Measurements from ENCODE around the gene FHIT. TPM values are rescaled to one million over a fixed set of nuclear protein-coding genes. Genes with fewer than 3 reads are reported as not detected.

The FHIT gene
- total RNA-seq, 1 donor from 2014 or later: 11.5 TPM

DNA sequence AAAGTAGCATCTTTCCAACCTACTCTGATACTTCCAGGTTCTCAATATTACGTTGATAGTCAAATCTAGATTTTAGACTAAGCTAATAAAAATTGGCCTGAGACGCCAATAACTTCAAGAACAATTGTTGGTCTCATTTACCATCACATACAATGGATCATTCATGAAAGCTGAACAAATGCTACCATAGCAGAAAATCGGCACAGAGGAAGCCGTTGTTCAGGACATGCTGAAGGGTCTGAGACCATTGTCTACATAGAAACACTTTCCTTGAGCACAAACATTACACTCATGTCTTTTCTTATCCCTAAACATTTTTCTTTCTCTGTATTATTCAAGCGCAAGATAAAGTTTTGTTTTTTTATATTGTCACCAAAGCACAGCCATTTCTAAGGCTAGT, 37.2 kb upstream of the FHIT start:
- H3K4me3 ChIP-seq (ENCODE audit: low read depth, low read length): no peak overlapping the region
- H3K36me3 ChIP-seq (ENCODE audit: control insufficient read depth, insufficient read depth, low read length): no peaks in the 10 kb centered on the region
- DNase-seq (ENCODE audit: low read depth): no peak
- no peaks in the 10 kb centered on the region for H3K27me3 ChIP-seq (ENCODE audit: control insufficient read depth, insufficient read depth, low read length)
- TF ChIP-seq, protein P1, sequence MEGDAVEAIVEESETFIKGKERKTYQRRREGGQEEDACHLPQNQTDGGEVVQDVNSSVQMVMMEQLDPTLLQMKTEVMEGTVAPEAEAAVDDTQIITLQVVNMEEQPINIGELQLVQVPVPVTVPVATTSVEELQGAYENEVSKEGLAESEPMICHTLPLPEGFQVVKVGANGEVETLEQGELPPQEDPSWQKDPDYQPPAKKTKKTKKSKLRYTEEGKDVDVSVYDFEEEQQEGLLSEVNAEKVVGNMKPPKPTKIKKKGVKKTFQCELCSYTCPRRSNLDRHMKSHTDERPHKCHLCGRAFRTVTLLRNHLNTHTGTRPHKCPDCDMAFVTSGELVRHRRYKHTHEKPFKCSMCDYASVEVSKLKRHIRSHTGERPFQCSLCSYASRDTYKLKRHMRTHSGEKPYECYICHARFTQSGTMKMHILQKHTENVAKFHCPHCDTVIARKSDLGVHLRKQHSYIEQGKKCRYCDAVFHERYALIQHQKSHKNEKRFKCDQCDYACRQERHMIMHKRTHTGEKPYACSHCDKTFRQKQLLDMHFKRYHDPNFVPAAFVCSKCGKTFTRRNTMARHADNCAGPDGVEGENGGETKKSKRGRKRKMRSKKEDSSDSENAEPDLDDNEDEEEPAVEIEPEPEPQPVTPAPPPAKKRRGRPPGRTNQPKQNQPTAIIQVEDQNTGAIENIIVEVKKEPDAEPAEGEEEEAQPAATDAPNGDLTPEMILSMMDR (IDR thresholded peaks at IDR 0.05; ENCODE audit: insufficient read depth, low read length, poor library complexity, severe bottlenecking): no peak

DNA sequence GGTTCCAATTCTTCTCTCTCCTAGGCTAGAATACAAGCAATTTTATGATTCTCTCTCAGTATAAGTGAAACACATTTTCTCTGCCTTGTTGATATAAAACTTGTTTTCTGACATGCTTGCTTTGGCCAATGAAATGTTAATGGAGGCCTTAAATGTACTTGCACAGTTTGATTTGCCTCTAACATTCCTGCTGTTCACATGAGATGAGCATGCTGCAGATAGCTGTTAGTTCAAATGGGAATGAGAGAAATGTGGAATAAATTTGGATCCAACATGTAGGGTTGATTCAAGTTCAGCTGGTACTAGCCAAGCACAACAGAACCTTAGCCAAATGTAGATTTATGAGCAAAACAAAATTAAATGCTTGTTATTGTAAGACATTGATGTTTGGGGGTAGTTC, 32.6 kb upstream of the FHIT start:
- TF ChIP-seq, protein P1 (IDR thresholded peaks at IDR 0.05; ENCODE audit: insufficient read depth, low read length, poor library complexity, severe bottlenecking): no peak

DNA sequence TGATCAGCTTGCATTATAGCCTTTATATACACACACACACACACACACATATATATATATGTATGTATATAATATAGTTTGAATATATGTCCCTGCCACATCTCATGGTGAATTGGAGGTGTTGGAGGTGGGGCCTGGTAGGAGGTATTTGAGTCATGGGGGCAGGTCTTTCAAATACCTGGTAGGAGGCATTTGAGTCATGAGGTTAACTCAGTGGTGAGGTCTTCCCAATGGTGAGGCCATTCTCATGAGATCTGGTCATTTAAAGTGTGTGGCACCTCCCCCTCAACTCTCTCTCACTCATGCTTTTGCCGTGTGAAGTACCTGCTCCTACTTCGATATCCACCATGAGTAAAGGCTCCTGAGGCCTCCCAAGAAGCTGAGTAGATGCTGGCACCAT, 27.5 kb upstream of the FHIT start:
- no peak for DNase-seq (ENCODE audit: low read depth)
- TF ChIP-seq, protein P1 (IDR thresholded peaks at IDR 0.05; ENCODE audit: insufficient read depth, low read length, poor library complexity, severe bottlenecking): no peak
- Histone ChIP-seq H3K36me3 (ENCODE audit: control insufficient read depth, insufficient read depth, low read length) (no peaks in the 10 kb centered on the region), H3K4me3 (ENCODE audit: low read depth, low read length) (no peak overlapping the region), H3K27me3 (ENCODE audit: control insufficient read depth, insufficient read depth, low read length) (no peaks in the 10 kb centered on the region)

More for the DNA sequence above, 32.6 kb upstream of the FHIT start:
- Histone ChIP-seq H3K4me3 (ENCODE audit: low read depth, low read length) (no peak overlapping the region), H3K27me3 (ENCODE audit: control insufficient read depth, insufficient read depth, low read length) (no peaks in the 10 kb centered on the region), H3K36me3 (ENCODE audit: control insufficient read depth, insufficient read depth, low read length) (no peaks in the 10 kb centered on the region)
- no peak for DNase-seq (ENCODE audit: low read depth)

DNA sequence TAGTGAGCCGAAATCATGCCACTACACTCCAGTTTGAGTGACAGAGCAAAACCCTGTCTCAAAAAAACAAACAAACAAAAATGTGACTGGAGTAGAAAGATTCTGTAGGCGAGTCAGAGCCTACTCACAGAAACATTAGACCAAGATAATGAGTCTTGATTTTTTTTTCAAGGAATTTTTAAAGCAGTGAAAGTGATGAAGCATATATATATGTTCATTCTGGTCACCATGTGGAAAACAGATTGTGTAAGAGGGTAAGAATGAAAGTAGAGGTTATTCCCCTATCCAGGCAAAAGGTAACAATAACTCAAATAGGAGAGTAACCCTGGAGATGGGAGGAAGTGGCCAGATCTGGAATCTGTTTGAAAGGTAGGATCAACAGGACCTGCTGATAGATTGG, 26.2 kb upstream of the FHIT start:
- Histone ChIP-seq H3K4me3 (ENCODE audit: low read depth, low read length) (no peak overlapping the region), H3K36me3 (ENCODE audit: control insufficient read depth, insufficient read depth, low read length) (no peaks in the 10 kb centered on the region), H3K27me3 (ENCODE audit: control insufficient read depth, insufficient read depth, low read length) (no peaks in the 10 kb centered on the region)
- TF ChIP-seq, protein P1 (IDR thresholded peaks at IDR 0.05; ENCODE audit: insufficient read depth, low read length, poor library complexity, severe bottlenecking): no peak
- no peak for DNase-seq (ENCODE audit: low read depth)

DNA sequence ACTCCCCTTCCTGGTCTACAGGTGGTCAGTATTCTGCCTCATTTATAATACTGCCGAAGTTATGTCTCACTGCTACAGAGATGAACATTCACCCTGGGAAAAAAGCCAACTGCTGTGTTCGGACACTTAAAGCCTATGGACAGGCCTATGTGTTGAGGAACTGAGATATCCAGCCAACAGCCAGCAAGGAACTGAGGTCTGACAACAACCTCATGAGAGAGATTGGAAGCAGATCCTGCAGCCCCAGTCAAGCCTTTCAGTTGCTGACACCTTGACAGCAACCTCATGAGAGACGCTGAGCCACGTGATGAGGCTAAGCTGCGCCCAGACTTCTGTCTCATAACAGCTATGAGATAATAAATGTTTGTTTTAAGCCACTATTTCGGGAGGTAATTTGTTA, 18.2 kb upstream of the FHIT start:
- Histone ChIP-seq H3K4me3 (ENCODE audit: low read depth, low read length) (no peak overlapping the region), H3K27me3 (ENCODE audit: control insufficient read depth, insufficient read depth, low read length) (no peaks in the 10 kb centered on the region), H3K36me3 (ENCODE audit: control insufficient read depth, insufficient read depth, low read length) (no peaks in the 10 kb centered on the region)
- DNase-seq (ENCODE audit: low read depth): no peak
- TF ChIP-seq, protein P1 (IDR thresholded peaks at IDR 0.05; ENCODE audit: insufficient read depth, low read length, poor library complexity, severe bottlenecking): no peak

DNA sequence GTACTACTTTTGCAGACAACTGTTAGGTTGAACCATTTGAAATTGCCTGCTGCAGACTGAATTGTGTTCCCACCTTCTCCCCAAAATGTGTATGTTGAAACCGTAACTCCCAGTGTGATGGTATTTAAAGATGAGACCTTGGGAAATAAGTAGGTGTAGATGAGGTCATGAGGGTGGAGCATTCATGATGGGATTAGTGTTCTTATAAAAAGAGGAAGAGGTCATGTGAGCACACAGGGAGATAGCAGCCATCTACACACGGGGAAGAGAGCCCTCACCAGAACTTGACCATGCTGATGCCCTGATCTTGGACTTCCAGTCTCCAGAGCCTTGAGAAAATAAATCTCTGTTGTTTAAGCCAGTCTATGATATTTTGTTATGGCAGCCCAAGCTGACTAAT, 17.4 kb upstream of the FHIT start:
- Histone ChIP-seq H3K27me3 (ENCODE audit: control insufficient read depth, insufficient read depth, low read length) (no peaks in the 10 kb centered on the region), H3K36me3 (ENCODE audit: control insufficient read depth, insufficient read depth, low read length) (no peaks in the 10 kb centered on the region), H3K4me3 (ENCODE audit: low read depth, low read length) (no peak overlapping the region)
- no peak for DNase-seq (ENCODE audit: low read depth)
- TF ChIP-seq, protein P1 (IDR thresholded peaks at IDR 0.05; ENCODE audit: insufficient read depth, low read length, poor library complexity, severe bottlenecking): no peak

Data from kidney epithelial cell (primary cell).